SH-SY5Y (cell line): ENCODE measurements around the gene SIGLEC12.

ENCODE experiments used
- GATA2 ChIP-seq: IDR thresholded peaks from 2 replicates; pipeline ENCODE4 v1.6.1; 2011; ENCODE audit warnings: mild to moderate bottlenecking, low read depth, low read length
- GATA3 ChIP-seq: IDR thresholded peaks from 2 replicates; pipeline ENCODE4 v1.6.1; 2011; ENCODE audit warnings: low read depth, mild to moderate bottlenecking, low read length, moderate library complexity

- TF ChIP-seq GATA2 (no peak), GATA3 (no peak)
Measured at GRCh38 chr19:51458899-51459505, 42.6 kb downstream of the SIGLEC12 start.
